Ovary (tissue), 3 donors: ENCODE measurements around the gene SNTA1.

Experiments used
- EP300 ChIP-seq: sonication (generic); formaldehyde crosslinking; IDR thresholded peaks from one replicate; pipeline ENCODE4 v1.6.1; 2017; ENCODE audit warnings: antibody characterized with exemption
- POLR2A ChIP-seq: fragments of 450-650 bp; IDR thresholded peaks from one replicate; pipeline ENCODE4 v1.6.1; 2017; ENCODE audit warnings: antibody characterized with exemption, mild to moderate bottlenecking, moderate library complexity
- TF ChIP-seq, protein P1 (sequence below), 3 donors: fragments of 450-650 bp in 2 of 3; fragments of 200-600 bp in 1 of 3; IDR thresholded peaks; one replicate each; pipeline versions ENCODE4 v1.5.1 to v1.8.0; 2016 to 2022; ENCODE audit warnings: antibody characterized with exemption in 3 of 3, mild to moderate bottlenecking in 1 of 3
- donor health status: DM: no; HTN: no; CAD: no.

DNA sequence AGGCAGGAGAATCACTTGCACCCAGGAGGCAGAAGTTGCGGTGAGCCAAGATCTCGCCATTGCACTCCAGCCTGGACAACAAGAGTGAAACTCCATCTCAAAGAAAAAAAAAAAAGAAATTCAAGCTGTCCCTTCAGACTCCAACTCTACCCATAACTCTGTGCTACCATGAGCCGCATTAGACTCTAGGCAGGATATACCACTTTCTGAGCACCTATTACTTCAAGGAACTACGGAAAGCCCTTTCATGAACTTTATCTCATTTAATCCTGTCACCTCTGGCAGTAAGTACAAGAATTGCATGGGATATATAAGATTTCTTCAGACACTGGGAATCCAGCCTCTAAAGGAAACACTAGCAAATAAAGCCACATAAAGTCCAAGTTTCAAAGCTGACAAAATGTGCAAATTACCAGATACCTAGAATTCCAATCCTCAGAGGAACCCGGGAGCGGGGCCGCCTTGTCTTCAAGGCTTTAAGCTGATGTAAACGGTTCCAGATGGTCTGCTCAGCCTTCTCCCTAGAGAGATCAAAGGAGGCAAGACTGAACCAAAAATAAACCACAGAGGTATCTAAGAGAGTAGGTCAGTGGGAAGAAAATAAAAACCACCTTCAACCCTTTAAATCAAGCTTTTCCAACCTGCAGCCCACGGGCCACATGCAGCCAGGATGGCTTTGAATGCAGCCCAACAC is 51.7 kb downstream of the SNTA1 start:
- TF ChIP-seq, protein P1, sequence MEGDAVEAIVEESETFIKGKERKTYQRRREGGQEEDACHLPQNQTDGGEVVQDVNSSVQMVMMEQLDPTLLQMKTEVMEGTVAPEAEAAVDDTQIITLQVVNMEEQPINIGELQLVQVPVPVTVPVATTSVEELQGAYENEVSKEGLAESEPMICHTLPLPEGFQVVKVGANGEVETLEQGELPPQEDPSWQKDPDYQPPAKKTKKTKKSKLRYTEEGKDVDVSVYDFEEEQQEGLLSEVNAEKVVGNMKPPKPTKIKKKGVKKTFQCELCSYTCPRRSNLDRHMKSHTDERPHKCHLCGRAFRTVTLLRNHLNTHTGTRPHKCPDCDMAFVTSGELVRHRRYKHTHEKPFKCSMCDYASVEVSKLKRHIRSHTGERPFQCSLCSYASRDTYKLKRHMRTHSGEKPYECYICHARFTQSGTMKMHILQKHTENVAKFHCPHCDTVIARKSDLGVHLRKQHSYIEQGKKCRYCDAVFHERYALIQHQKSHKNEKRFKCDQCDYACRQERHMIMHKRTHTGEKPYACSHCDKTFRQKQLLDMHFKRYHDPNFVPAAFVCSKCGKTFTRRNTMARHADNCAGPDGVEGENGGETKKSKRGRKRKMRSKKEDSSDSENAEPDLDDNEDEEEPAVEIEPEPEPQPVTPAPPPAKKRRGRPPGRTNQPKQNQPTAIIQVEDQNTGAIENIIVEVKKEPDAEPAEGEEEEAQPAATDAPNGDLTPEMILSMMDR (IDR thresholded peaks at IDR 0.05) = no peak
- TF ChIP-seq EP300 (no peak), POLR2A (no peak)
